GM23248 (cell line): ENCODE results near the gene KNL1.

Experiments used
- EZH2 ChIP-seq: fragments of 200-600 bp; sonication (generic); IDR thresholded peaks from 2 replicates; pipeline ENCODE4 v1.6.1; 2018; ENCODE audit warnings: antibody characterized with exemption, mild to moderate bottlenecking; ENCODE audit not compliant: insufficient read depth, poor library complexity, severe bottlenecking
- EZH2phosphoT487 ChIP-seq: fragments of 200-600 bp; sonication (generic); IDR thresholded peaks from 2 replicates; pipeline ENCODE4 v1.6.1; 2018; ENCODE audit warnings: antibody characterized with exemption, moderate library complexity, mild to moderate bottlenecking, low read depth; ENCODE audit not compliant: insufficient read depth

DNA sequence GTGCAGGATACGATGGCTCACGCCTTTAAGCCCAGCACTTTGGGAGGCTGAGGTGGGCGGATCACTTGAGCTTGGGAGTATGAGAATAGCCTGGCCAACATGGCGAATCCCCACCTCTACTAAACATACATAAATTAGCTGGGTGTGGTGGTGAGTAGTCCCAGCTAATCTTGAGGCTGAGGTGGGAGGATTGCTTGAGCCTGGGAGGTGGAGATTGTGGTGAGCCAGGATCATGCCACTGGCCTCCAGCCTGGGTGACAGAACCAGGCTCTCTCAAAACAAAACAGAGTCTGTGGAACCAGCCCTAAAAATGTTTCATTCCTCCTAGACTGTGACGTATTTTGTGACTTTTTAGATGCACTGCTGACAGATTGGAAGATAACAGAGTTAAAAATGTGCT, 66.6 kb downstream of the KNL1 start:
- no peak for TF ChIP-seq EZH2phosphoT487
- no peak for TF ChIP-seq EZH2
